HepG2 (cell line): ENCODE data around the gene DCST2. TPM values are rescaled to one million over a fixed set of nuclear protein-coding genes. Genes with fewer than 3 reads are reported as not detected.

Experiments
- AKNA ChIP-seq: sonication (generic); formaldehyde crosslinking; IDR thresholded peaks from 2 replicates; pipeline ENCODE4 v1.4.0; 2020; ENCODE audit warnings: missing genetic modification reagents, borderline replicate concordance
- HDAC6 ChIP-seq: fragments of 200-600 bp; sonication (generic); IDR thresholded peaks from 2 replicates; pipeline ENCODE4 v1.7.0; 2017; ENCODE audit warnings: mild to moderate bottlenecking, antibody characterized with exemption, low read length, low read depth
- HNF4G ChIP-seq, 2 experiments: sonication (generic) in 1 of 2; formaldehyde crosslinking in 1 of 2; IDR thresholded peaks; 2 replicates each; pipeline versions ENCODE4 v1.4.0 to v1.6.1; 2011 to 2020; ENCODE audit warnings: borderline replicate concordance in 2 of 2, low read depth in 2 of 2, mild to moderate bottlenecking in 2 of 2, low read length in 1 of 2, missing genetic modification reagents in 1 of 2, moderate library complexity in 1 of 2
- MED13 ChIP-seq: sonication (generic); formaldehyde crosslinking; IDR thresholded peaks from 2 replicates; pipeline ENCODE4 v1.5.0; 2020; ENCODE audit warnings: missing genetic modification reagents
- MNT ChIP-seq: fragments of 450-650 bp; IDR thresholded peaks from 2 replicates; pipeline ENCODE4 v1.6.1; 2016
- NFE2 ChIP-seq: sonication (generic); formaldehyde crosslinking; IDR thresholded peaks from 2 replicates; pipeline ENCODE4 v1.4.0; 2020; ENCODE audit warnings: missing genetic modification reagents
- SNAPC5 ChIP-seq: sonication (generic); formaldehyde crosslinking; IDR thresholded peaks from 2 replicates; pipeline ENCODE4 v1.8.1; 2023; ENCODE audit warnings: mild to moderate bottlenecking, missing genetic modification reagents, borderline replicate concordance
- TFDP2 ChIP-seq: sonication (generic); formaldehyde crosslinking; IDR thresholded peaks from 2 replicates; pipeline ENCODE4 v1.4.0; 2020; ENCODE audit warnings: missing genetic modification reagents
- ZBTB14 ChIP-seq: sonication (generic); formaldehyde crosslinking; IDR thresholded peaks from 2 replicates; pipeline ENCODE4 v1.4.0; 2020; ENCODE audit warnings: missing genetic modification reagents
- ZBTB21 ChIP-seq: sonication (generic); formaldehyde crosslinking; IDR thresholded peaks from 2 replicates; pipeline ENCODE4 v1.4.0; 2020; ENCODE audit warnings: missing genetic modification reagents
- ZBTB34 ChIP-seq: sonication (generic); formaldehyde crosslinking; IDR thresholded peaks from 2 replicates; pipeline ENCODE4 v1.8.0; 2022; ENCODE audit warnings: mild to moderate bottlenecking, missing genetic modification reagents
- ZNF383 ChIP-seq: sonication (generic); formaldehyde crosslinking; IDR thresholded peaks from 2 replicates; pipeline ENCODE4 v1.4.0; 2020; ENCODE audit warnings: missing genetic modification reagents, mild to moderate bottlenecking, borderline replicate concordance
- ZNF564 ChIP-seq: sonication (generic); formaldehyde crosslinking; IDR thresholded peaks from 2 replicates; pipeline ENCODE4 v1.8.1; 2023; ENCODE audit warnings: mild to moderate bottlenecking, missing genetic modification reagents
- ZNF773 ChIP-seq: sonication (generic); formaldehyde crosslinking; IDR thresholded peaks from 2 replicates; pipeline ENCODE4 v1.4.0; 2020; ENCODE audit warnings: missing genetic modification reagents, borderline replicate concordance
- ZNF777 ChIP-seq: sonication (generic); formaldehyde crosslinking; IDR thresholded peaks from 2 replicates; pipeline ENCODE4 v1.4.0; 2020; ENCODE audit warnings: missing genetic modification reagents
- ZSCAN29 ChIP-seq: sonication (generic); formaldehyde crosslinking; conservative IDR thresholded peaks from 2 replicates; pipeline ENCODE4 v1.4.0; 2020; ENCODE audit warnings: mild to moderate bottlenecking, missing genetic modification reagents
- polyA plus RNA-seq, 8 experiments: library from polyadenylated mRNA; depleted of rRNA in 3 of 8; stranded (reverse) in 7 of 8; unstranded in 1 of 8; fragments of >200 nt; fragmentation: Illumina TruSeq in 4 of 8; extraction: Trizol in 4 of 8; gene quantifications; 2 replicates each; pipeline versions ENCODE4 v1.2.1 to v1.2.3, GENCODE V29; 2011 to 2016; ENCODE audit warnings: low read depth in 4 of 8, missing spikeins in 1 of 8, mixed read lengths in 1 of 8; ENCODE audit not compliant: insufficient read depth in 1 of 8
- total RNA-seq, 5 experiments: library from RNA; depleted of rRNA; stranded (reverse); fragments of >200 nt; fragmentation: Illumina TruSeq; extraction: Trizol; gene quantifications; 2 replicates each; pipeline ENCODE4 v1.2.3, GENCODE V29; 2016; ENCODE audit warnings: low read depth in 1 of 5

DCST2 gene
- total and polyA plus RNA-seq, 2 of the 13 experiments (the other 11 are each of a cell fraction or from before 2014, with no cell fraction given): 0.74 TPM; not detected in 1

GRCh38 chr1:154999571-155000410, 33.8 kb downstream of the DCST2 start (continued):
- TF ChIP-seq ZBTB14 (CRISPR knock-in tag) (no peak), ZBTB34 (CRISPR knock-in tag) (no peak), ZNF383 (CRISPR knock-in tag) (no peak), SNAPC5 (CRISPR knock-in tag) (no peak), ZSCAN29 (no peak), HNF4G (IDR thresholded peaks at IDR 0.05; ENCODE audit: borderline replicate concordance, low read depth, low read length) (no peak), HNF4G (CRISPR knock-in tag; IDR thresholded peaks at IDR 0.05; ENCODE audit: borderline replicate concordance, low read depth) (no peak), NFE2 (CRISPR knock-in tag) (no peak), HDAC6 (no peak), TFDP2 (peak; percentile 43; the same call in 1 of the 2 replicates), MNT (peak; percentile 62), ZNF777 (CRISPR knock-in tag) (no peak), MED13 (CRISPR knock-in tag) (no peak), ZNF564 (CRISPR knock-in tag) (0 out of 2 replicates have a peak, but pooled peaks have one; percentile 48), AKNA (CRISPR knock-in tag) (no peak), ZBTB21 (CRISPR knock-in tag) (no peak), ZNF773 (CRISPR knock-in tag) (no peak)
